ENCODE data around the gene RPS6KA4. TPM values are rescaled to one million over a fixed set of nuclear protein-coding genes. Genes with fewer than 3 reads are reported as not detected.

The RPS6KA4 gene
- total and polyA plus RNA-seq, 2 of the 13 experiments (the other 11 are each of a cell fraction or from before 2014, with no cell fraction given): 8.9 to 14.2 TPM

GRCh38 chr11:64331569-64332371, 27.2 kb upstream of the RPS6KA4 start (continued):
- TF ChIP-seq, protein P1, sequence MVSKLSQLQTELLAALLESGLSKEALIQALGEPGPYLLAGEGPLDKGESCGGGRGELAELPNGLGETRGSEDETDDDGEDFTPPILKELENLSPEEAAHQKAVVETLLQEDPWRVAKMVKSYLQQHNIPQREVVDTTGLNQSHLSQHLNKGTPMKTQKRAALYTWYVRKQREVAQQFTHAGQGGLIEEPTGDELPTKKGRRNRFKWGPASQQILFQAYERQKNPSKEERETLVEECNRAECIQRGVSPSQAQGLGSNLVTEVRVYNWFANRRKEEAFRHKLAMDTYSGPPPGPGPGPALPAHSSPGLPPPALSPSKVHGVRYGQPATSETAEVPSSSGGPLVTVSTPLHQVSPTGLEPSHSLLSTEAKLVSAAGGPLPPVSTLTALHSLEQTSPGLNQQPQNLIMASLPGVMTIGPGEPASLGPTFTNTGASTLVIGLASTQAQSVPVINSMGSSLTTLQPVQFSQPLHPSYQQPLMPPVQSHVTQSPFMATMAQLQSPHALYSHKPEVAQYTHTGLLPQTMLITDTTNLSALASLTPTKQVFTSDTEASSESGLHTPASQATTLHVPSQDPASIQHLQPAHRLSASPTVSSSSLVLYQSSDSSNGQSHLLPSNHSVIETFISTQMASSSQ (IDR thresholded peaks at IDR 0.05; ENCODE audit: low read depth): no peak
- TF ChIP-seq, protein P1 (CRISPR knock-in tag; IDR thresholded peaks at IDR 0.05; ENCODE audit: borderline replicate concordance): no peak
- TF ChIP-seq NRL (CRISPR knock-in tag; IDR thresholded peaks at IDR 0.05; ENCODE audit: borderline replicate concordance): no peak; the same call in 1 of the 2 replicates
- TF ChIP-seq ZHX2 (IDR thresholded peaks at IDR 0.05; ENCODE audit: low read depth): no peak
- no peak for TF ChIP-seq ZHX2 (CRISPR knock-in tag; IDR thresholded peaks at IDR 0.05; ENCODE audit: borderline replicate concordance)
- no peak for TF ChIP-seq KDM6A (CRISPR knock-in tag; IDR thresholded peaks at IDR 0.05; ENCODE audit: low read depth)
- 0 out of 2 replicates have a peak, but pooled peaks have one; percentile 44 for TF ChIP-seq RXRA (CRISPR knock-in tag; IDR thresholded peaks at IDR 0.05)
- no peak for TF ChIP-seq TFDP2 (CRISPR knock-in tag; IDR thresholded peaks at IDR 0.05)
- no peak for TF ChIP-seq ZNF773 (CRISPR knock-in tag; IDR thresholded peaks at IDR 0.05; ENCODE audit: borderline replicate concordance)
- no peak for TF ChIP-seq ZNF589 (CRISPR knock-in tag; conservative IDR thresholded peaks at IDR 0.05)
- peak; percentile 53; the same call in 1 of the 2 replicates for TF ChIP-seq ZNF652 (CRISPR knock-in tag; IDR thresholded peaks at IDR 0.05; ENCODE audit: borderline replicate concordance, low read depth)
- TF ChIP-seq YEATS2 (CRISPR knock-in tag; IDR thresholded peaks at IDR 0.05; ENCODE audit: borderline replicate concordance): no peak
- no peak for TF ChIP-seq ZNF569 (CRISPR knock-in tag; IDR thresholded peaks at IDR 0.05; ENCODE audit: borderline replicate concordance)
